ENCODE measurements around the gene NKX2-4.
"Not testable (repeated sequence)": the region's sequence is repeated elsewhere in the genome, so short reads cannot be mapped to it uniquely, and the experiment has no call there.

Gene NKX2-4

DNA sequence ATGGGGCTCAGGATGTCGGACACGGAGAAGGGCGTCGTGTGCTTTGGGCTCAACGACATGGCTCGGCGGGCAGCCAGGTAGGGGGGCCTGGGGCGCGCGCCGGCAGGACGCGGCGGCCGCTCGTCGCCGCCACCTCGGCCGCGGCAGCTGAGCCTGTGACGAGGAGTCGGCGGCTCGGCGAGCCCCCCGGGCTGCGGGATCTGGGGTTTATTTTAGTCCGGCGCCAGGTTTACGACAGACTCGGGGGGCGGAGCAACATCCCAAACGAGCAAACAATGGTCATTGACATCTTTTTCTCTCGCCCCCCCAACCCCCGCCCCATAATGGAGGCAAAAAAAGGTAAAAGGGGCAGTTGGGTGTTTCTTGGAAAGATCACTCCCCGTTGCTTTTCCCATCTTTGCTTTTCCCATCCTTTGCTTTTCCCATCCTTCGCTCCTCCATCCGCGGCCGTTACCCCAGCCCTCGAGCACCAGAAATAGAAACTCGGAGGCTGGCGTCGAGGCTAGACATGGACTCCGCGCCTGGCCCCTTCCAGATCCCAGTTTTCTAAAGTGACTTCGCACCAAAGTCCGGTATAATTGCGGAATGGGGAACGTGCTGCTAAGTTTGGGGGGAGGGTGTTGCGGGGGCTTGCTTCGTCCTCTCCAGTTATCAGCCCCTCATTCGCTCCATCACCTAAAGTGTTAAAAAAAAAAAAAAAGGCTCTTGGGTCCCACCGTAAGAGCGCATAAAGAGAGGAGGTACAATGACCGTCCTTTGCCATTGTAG, at the start of gene NKX2-4:
Gene NKX2-4, minus strand, starts transcription at position 186 of the 768 bp plus-strand sequence. Its CDS starts 127 bp downstream, at position 59.
- no peak for DNase-seq (ENCODE audit: low read depth in 2 of 2, low spot score in 1 of 2)

DNA sequence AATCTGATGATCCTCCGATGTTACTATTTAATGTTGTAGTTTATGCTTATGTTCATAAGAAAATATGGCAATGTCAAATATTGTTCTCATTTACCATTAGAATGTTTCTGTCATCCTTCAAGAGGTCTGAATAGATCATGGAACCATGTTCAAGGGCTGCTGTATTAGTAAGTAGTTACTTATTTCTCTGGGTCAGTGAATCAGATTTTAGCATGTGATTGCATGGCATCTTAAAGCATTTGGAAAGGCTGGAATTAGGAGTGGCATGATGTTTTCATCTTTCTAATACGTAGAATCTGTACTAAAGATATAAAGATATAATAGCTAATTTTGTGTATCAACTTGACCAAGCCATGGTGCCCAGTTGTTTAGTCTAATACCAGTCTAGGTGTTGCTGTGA, 40.5 kb upstream of the NKX2-4 start:
- no peak for DNase-seq (ENCODE audit: low read depth in 2 of 2, low spot score in 1 of 2)

DNA sequence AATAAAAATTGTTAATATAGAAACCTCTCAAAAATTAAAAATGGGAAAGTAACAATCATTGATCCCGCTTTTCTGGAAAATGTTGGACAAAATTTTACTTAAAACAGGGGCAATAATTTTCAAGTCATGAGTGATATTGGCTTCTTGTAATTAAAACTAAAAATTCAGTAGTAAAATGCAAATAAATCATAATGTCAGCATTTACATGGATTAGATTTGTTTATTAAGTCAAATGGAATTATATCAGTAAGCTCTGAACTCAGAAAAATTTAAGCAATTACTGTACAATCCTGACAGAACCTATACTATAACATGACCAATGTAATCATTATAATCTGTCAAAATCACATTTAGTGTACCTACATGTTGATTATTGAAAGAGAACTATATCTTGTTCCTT, 39.9 kb upstream of the NKX2-4 start:
- DNase-seq (ENCODE audit: low read depth in 2 of 2, low spot score in 1 of 2) = no peak

DNA sequence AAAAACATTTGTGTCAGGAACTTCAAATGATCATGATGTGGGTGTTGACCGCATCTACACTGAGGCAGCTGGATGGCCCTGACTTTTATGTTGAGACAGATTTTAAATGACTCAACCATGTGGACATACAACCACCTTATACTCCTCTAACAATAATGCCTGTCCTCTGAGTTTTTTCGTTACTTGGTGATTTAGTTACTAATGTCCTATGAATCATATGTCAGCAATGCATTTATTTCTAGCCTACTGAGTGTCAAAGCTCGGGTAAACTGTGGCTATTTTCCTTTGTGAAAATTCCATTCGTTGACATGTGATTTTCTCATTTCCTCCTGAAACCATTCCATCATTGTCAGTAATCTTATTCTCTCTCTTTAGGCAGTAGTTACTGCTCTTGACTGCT, 38.9 kb upstream of the NKX2-4 start:
- no peak for DNase-seq (ENCODE audit: low read depth in 2 of 2, low spot score in 1 of 2)

DNA sequence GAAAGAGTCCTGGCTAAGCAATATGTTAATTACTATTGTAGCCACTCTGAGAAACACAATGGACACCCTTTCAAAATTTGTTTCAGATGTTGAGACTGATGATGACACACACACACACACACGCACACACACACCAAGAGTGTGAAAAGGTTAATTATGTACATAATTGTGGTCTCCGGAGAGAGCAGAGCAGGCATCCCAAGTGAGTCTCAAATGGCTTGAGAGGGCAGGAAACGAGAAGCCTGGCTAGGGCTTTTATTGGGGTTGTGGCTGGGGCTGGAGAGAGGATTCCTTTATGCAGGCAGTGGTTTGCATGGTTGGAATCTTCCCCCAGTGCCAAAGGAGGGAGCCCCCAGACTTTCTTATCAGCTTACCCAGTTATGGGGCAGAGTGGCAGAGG, 38.2 kb upstream of the NKX2-4 start:
- no peak for DNase-seq (ENCODE audit: low read depth in 2 of 2, low spot score in 1 of 2)

DNA sequence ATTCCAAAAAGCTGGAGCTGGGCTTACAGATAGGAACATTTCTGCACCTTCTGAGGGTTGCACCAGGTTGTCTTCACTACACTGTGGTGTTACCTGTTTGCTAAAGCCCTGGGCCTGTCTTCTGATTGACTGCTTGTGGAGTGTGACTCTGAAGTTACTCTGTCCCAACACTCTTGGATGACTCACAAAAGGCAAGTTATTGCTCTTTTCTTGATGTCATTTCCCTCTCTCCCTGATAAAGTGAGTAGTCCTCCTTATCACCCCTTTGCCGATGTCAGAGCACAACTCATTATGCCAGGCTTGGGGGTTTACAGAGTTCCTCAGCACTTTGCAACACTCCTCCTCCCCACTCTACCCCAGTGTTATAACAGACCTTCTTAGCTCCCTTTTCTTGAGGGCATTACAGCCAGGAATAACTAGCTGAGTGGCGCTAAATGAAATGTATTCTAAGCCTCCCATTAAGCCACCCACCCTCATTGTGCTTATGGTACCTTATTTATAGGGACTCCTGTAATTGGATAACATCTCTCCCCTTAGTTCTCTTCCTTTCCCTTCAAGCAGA, 36.1 kb upstream of the NKX2-4 start:
- DNase-seq (ENCODE audit: low read depth in 2 of 2, low spot score in 1 of 2) = no peak

DNA sequence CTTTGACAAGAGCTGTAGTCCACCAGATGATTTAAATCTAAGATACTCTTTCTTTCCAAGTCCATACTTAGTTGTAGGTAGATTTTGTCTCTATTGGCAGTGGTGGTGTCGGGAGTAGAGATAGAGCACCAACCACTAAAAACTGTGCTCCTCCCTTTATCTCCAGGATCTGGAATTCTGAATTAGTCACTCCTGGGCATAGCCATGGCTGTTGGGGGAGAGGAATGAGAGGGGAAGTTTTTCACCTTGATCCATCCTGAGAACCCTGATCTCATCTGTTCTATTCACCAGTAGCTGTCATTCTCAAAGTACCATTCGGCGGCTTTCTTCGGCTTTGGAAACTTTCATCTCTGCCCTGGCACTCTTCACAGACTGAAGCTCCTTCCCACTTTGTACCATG, 35.6 kb upstream of the NKX2-4 start:
- no peak for DNase-seq (ENCODE audit: low read depth in 2 of 2, low spot score in 1 of 2)

DNA sequence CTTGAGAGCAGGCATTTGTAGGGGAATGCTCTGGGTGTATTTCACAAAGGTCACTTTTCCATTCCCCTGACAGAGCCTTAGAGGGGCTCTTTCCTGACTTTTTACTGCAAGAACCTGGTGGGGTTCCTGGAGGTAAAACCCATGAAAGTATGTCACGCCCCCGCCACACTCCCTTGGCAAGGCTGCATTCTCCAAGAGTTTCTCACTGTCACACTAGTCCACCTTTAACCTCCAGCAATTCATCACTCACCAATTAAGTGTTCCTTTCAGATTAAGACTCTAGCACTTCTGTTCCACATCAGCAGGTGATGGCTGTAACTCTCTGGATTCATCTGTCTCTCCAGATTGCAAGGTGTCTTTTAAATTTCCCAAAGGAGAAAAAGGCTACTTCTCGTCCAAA, 32.7 kb upstream of the NKX2-4 start:
- no peak for DNase-seq (ENCODE audit: low read depth in 2 of 2, low spot score in 1 of 2)

DNA sequence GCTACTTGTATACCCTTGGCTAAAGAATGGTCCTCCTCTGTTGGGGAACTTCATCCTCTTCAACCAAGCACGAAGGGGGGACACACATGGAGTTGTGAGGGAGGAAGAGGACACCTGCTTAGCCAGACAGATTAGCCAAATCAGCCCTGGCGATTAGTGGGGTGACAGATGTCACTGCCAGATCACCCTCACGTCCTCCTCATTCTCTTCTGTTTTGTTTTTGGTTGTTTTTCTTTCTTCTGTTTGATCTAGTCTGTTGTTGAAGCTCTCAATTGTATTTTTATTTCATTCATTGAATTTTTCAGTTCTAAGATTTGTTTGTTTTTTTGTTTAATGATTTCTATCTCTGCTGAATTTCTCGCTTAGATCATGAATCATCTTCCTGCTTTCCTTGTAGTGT, 27.5 kb upstream of the NKX2-4 start:
- DNase-seq (ENCODE audit: low read depth in 2 of 2, low spot score in 1 of 2) = no peak

DNA sequence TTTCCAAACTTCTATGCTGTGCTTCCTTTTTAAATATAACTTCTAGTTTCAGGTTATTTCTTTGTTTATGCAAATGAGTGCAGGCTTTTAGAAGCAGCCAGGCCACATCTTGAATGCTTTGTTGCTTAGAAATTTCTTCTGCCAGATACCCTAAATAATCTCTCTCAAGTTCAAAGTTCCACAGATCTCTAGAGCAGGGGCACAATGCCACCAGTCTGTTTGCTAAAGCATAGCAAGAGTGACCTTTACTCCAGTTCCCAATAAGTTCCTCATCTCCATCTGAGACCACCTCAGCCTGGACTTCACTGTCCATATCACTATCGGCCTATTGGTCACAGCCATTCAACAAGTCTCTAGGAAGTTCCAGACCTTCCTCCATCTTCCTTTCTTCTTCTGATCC, 26.4 kb upstream of the NKX2-4 start:
- not testable (repeated sequence) for DNase-seq (ENCODE audit: low read depth in 2 of 2, low spot score in 1 of 2)

DNA sequence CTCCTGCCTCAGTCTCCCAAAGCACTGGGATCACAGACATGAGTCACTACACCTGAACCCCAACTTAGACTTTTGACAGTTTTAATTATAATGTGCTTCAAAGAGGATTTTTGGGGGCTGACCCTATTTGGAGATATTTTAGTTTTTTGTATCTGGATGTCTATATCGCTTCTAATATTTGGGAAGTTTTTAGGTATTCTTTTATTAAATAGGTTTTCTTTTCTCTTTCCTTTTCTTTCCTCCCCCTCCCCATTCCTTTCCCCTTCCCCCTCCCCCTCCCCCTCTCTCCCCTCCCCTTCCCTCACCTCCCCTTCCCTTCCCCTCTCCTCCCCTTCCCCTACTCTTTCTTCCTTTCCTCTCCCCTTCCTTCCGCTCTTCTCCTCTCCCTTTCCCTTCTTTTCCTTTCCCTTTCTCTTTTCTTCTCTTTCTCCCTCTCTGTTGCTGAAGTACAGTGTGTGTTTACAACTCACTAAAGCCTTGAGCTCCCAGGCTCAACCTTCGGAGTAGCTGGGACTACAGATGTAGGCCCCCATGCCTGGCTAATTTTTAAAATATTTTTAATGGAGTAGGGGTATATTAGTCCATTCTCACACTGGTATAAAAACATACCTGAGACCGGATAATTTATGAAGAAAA, 24.4 kb upstream of the NKX2-4 start:
- no peak for DNase-seq (ENCODE audit: low read depth in 2 of 2, low spot score in 1 of 2)

DNA sequence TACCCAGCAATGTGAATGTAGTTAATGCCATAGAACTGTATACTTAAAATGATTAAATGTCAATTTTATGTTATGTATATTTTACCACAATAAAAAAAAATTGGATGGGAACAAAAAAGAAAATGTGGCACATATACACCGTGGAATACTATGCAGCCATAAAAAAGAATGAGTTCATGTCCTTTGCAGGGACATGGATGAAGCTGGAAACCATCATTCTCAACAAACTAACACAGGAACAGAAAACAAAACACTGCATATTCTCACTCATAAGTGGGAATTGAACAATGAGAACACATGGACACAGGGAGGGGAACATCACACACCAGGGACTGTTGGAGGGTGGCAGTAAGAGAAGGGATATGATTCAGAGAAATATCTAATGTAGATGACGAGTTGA, 21.8 kb upstream of the NKX2-4 start:
- not testable (repeated sequence) for DNase-seq (ENCODE audit: low read depth in 2 of 2, low spot score in 1 of 2)

DNA sequence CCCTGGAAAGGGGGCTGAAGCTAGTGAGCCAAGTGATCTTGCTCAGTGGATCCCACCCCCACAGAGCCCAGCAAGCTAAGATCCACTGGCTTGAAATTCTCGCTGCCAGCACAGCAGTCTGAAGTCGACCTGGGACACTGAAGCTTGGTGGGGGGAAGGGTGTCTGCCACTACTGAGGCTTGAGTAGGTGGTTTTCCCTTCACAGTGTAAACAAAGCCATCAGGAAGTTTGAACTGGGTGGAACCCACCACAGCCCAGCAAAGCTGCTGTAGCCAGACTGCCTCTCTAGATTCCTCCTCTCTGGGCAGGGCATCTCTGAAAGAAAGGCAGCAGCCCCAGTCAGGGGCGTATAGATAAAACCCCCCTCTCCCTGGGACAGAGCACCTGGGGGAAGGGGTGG, 16.7 kb upstream of the NKX2-4 start:
- DNase-seq (ENCODE audit: low read depth in 2 of 2, low spot score in 1 of 2) = not testable (repeated sequence)

DNA sequence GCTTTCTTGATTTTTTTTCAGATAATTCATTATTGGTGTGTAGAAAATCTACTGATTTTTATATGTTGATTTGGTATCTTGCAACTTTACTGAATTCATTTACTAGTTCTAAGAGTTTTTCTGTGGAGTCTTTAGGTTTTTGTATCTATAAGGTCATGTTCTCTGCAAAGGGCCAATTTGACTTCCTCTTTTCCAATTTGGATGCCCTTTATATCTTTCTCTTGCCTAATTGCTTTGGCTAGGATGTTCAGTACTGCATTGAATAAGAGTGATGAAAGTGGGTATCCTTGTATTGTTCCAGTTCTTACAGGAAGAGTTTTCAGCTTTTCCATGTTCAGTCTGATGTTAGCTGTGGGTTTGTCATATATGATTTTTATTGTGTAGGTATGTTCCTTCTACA, 14.4 kb upstream of the NKX2-4 start:
- no peak for DNase-seq (ENCODE audit: low read depth in 2 of 2, low spot score in 1 of 2)

DNA sequence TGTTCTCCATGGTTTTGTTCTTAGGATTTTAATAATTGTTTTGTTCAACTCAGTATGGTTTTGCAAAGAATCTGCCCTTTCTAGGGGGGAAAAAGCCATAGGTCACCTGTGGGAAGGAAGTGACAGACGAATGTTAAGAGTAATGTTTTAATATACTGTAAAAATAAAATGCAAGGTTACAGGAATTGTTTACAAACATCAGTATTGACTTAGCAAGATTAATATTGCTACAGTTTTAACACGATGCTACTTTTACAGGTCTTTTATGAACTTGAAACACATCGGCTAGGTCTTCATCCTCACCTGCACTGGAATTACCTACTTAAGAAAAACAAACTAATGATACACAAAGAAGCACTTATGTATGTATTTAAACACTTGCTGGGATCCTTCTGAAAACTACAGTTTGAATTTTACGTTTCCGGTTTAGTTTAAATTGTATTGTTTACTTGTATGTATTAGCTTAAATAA, 1.7 kb upstream of the NKX2-4 start:
- no peak for DNase-seq (ENCODE audit: low read depth in 2 of 2, low spot score in 1 of 2)

DNA sequence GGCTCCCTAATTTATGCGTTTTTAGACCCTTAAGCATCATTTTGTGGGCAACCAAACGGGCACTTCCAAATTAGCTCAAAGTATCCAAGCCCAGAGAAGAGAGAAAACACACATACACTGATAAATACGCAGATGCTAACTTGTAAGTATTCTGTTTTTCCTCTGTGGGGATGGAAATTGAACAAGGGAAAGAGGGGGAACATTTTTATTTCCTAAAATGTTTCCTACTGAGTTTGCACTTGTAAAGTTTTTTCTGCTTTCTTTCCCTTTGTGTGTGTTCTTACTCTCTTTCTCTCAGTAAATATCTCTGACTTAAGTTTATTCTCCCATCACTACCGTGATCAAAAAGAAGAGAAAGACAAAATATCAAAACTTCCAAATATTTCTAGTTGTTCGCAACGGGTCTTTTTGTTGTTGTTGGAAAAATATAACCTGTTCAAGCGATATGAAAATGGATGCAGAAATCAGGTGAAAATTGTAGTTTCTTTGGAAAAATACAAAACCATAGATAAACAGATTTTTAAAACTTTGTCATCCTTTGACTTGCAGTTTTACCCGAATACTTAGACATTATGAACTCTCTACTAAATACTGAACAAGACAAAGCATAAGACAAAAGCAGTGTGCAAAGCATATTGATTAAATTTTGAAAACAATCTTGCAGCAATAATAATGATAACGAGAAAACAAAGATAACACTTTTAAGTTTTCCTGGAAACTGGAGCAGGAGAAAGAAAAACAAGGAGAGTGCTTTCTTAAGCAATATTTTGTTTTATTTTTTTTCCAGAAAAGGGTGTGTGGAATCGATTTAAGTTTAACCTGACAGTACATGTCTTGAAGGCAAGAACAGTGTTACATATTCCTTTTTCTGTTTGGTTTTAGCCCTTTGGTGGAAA, 1.0 kb upstream of the NKX2-4 start:
- DNase-seq (ENCODE audit: low read depth in 2 of 2, low spot score in 1 of 2) = no peak

DNA sequence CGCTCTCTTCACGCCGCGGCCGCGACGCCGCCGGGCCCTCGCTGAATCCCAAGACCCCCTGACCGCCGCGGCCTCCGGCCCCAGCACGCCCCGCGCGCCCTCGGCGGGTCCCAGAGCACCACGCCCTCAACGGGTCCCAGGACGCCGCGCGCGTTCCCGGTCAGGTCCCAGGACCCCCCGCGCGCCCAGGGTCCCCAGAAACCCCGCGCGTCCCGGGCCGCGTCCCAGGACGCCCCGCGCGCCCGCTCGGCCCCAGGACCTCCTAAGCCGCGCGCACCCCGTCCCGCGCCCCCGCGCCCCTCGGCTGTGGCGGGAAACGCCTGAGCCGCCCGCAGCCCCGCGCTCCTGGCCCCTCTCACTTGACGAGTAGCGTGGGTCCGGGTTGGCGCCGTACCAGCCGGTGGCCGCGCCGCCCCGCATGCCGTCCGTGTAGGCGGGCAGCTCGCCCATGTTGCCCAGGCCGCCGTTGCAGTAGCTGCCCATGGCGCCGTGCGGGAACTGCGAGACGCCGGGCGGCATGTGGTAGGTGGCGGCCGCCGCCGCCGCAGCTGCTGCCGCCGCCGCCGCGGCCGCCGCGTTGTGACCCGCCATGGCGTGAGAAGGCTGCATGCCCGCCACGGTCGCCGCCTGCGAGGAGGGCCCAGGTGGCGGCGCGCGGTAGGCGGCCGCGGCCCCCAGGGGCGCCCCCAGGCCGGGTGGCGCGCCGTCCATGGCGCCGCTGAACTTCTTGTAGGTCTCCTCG, 556 bp downstream of the NKX2-4 start:
- no peak for DNase-seq (ENCODE audit: low read depth in 2 of 2, low spot score in 1 of 2)

DNA sequence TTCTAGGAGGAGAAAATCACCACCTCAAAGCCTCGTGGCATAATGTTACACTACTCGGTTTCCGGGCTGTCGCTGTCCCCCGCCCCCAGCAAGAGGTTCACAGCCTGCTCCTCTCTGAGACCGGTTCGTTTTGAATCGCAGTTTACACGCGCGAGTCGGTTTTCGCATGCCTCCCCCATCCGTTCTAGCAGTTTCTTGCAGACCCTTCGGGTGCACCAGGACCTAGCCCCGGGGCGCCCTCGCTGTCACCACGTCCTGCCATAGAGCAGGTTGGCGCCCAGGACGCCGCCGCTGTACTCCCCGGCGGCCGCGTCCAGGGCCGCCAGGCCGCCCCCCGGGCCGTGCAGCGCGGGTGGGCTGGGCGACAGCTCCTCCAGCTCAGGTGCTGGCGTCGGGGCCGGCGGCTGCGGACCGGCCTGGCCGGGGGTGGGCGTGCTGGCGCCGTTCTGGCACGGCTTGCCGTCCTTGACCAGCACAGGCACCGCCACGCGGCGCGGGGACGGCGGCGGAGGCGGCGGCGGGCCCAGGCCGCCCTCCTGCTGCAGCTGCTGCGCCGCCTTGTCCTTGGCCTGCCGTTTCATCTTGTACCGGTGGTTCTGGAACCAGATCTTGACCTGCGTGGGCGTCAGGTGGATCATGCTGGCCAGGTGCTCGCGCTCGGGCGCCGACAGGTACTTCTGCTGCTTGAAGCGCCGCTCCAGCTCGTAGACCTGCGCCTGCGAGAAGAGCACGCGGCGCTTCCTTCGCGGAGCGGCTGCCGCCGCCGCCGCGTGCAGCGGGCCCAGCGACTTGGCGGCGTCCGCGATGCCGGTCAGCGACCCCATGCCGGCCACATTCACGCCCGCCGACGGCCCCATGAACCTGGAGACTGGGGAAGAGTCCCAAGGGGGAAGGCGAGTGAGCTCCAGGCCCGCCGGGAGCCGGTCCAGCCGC, 1.4 kb downstream of the NKX2-4 start:
- DNase-seq (ENCODE audit: low read depth in 2 of 2, low spot score in 1 of 2) = no peak

DNA sequence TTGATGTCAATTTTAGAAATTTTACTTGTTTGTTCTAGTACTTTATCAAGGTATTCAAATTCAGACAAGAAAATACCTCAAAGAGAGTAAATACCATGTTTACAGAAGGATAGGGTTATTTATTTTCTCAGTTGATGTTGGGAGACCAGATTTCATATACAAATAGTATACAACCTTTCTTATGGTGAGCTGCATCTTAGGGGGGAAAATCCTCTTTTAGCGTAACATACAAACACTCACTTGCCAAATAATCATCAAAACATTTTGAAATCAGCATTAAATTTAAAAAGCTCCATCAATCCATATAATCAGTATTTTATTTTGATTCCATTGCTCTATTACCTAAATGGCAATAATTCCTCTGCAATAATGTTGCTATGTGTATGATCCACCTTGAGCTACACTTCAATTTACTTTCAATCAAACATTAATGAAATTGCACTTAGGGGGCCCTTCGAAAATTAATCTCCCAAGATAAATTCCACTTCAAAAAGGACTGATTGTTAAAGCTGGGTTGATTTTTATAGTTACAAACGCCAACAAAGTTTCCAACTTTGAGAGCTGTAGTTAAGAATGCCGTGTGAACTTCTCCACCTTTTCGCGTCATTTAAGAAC, 2.2 kb downstream of the NKX2-4 start:
- DNase-seq (ENCODE audit: low read depth in 2 of 2, low spot score in 1 of 2) = no peak

Measured in stimulated activated CD8-positive, alpha-beta memory T cell treated with anti-CD3 and anti-CD28 coated beads, Interleukin-4, amount 100 ng/mL, for 1 hour (primary cell).